GM19455 (cell line): ENCODE results near the gene CYP4F3.
"Not testable (repeated sequence)": the region's sequence is repeated elsewhere in the genome, so short reads cannot be mapped to it uniquely, and the experiment has no call there.

Experiments
- ATAC-seq: cut with Tn5 transposase; IDR thresholded peaks from one replicate; pipeline ENCODE4 v1.9.1; 2021; ENCODE audit not compliant: unreplicated experiment

The CYP4F3 gene

DNA sequence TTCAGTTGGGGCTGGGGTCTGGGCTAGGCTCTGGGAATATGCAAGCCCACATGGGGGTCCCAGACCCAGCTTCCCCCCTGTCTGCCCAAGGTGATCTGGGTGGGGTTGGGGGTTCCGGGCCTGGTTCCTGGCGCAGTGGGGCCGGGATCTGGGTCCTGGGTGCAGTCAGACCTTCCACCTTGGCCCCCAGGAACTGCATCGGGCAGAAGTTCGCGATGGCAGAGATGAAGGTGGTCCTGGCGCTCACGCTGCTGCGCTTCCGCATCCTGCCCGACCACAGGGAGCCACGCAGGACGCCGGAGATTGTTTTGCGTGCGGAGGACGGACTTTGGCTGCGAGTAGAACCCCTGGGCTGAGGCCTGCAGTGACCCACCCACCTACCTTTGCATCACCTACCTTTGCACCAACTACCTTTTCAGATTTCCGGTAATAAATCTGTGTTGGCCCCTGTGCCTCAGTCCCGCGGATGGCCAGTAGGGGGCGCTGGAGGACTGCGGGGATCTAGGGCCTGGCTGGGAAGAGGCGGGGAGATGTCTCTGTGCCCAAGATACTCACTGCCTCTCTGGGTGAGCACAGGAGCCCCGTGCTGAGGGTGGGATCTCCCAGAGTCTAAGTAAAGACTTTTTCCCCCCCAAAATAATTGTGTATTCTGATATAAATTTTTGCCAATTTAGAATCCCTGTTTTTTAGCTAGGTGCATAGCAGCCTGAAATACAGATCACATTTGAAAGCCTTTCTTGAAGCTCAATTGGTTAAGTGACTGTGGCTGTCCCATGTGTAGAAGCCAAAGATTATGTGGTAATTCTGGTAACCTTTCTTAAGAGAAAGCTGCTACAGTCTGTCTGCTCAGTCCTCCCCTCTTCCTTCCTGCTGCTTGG lies 11.5 kb upstream of the CYP4F3 start:
- no peak for ATAC-seq

DNA sequence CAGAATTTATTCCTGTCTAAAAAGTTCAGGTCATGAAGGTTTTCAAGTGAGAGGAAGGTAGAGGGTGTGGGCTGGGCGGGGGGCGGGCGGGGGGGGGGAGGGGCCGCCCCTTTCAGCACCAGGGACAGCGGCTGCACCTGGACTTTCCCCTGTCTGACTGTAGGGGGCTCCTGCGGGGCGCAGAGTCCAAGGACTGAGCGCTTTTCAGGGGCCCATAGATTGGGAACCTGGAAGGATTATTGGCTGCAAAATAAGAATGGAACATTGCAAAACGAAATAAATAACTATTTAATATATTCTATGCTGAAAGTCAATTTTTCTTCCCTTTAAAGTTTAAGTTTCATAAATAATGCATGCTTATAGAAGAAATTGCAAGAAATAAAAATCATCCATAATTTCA lies 8.9 kb upstream of the CYP4F3 start:
- ATAC-seq = no peak

DNA sequence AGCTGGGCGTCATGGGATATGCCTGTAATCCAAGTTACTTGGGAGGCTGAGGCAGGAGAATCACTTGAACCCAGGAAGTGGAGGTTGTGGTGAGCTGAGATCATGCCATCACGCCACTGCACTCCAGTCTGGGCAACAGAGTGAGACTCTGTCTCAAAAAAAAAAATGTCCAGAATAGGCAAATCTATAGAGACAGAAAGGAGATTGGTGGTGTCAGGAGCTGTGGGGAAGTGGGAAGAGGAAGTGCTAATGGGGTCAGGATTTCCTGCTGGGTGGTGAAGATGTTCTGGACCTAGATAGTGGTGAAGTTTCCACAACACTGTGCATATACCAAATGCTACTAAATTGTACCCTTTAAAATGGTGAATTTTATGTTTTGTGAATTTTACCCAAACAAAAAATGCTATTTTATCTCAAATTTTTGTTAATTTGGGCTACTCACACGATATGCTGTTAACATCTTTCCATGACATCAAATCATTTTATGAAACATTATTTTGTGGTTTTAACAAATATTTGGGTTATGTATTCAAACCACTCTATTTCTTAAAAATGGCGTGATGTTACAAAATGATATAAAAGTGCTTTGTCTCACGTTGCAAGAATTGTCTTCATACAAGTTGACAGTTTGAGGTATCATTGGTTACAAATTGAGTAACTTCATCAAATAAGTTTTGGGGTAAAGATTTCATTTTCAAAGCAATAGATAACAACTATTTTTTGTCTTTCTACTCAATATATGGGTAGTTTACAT lies 7.4 kb upstream of the CYP4F3 start:
- no peak for ATAC-seq

GRCh38 chr19:15634105-15634504 lies 6.6 kb upstream of the CYP4F3 start:
- ATAC-seq = no peak

DNA sequence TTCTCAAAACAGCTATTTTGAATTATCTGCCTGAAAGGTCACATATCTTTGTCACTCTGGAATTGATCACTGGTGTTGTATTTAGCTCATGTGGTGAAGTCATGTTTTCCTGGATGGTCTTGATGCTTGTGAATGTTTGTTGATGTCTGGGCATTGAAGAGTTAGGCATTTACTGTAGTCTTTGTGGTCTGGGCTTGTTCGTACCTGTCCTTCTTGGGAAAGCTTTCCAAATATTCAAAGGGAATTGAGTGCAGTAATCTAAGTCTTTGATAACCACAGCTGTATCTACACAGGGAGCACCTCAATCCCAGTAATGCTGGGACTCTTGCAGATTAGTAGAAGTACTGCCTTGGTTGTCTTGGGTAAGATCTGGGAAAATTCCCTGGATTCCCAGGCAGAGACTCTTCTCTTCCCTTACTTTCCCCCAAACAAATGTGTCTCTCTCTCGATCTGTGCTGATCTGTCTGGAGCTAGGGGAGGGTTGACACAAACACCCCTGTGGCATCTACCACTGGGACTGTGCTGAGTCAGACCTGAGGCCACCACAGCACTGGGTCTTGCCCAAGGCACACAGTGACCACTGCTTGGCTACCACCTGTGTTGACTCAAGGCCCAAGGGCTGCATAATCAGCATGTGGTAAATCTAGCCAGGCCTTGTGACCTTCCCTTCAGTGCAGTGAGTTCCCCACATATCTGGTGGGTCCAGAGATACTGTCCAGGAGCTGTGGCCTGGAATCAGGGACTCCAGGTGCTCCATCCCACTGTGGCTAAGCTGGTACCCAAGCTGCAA lies 5.5 kb upstream of the CYP4F3 start:
- no peak for ATAC-seq

- ATAC-seq = no peak
These were observed 4.7 kb upstream of the CYP4F3 start for GRCh38 chr19:15636026-15636425.

GRCh38 chr19:15639596-15639995 lies 1.1 kb upstream of the CYP4F3 start:
- no peak for ATAC-seq

- ATAC-seq = no peak
These were observed 354 bp downstream of the CYP4F3 start for GRCh38 chr19:15640904-15641597.

DNA sequence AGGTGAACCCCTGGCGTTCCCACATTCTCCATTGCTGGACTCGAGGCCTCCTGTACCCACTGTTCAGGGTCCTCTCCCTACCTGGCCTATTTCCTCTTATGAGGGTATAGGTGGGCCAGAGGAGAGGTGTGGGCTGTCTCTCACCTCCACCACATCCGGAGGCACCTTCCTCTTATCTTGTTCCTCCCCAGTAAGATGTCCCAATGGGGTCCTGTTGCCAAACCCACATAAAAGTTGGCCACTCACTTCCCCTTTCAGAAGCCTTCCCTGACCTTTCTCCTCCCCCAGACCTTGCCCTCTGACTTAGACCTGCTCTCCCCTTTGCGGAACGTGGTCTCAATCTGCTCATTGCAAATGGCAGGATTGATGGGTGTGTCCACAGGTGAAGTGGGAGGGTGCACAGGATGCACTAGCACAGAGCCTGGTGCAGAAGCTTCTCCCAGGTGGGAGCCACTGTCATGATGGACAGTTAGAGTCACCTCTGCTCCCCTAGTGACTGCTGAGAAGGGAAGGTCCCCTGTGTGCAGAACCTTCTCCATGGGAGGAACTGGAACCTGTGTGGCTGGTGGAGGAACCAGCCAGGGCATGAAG lies 1.3 kb downstream of the CYP4F3 start:
- ATAC-seq = no peak

DNA sequence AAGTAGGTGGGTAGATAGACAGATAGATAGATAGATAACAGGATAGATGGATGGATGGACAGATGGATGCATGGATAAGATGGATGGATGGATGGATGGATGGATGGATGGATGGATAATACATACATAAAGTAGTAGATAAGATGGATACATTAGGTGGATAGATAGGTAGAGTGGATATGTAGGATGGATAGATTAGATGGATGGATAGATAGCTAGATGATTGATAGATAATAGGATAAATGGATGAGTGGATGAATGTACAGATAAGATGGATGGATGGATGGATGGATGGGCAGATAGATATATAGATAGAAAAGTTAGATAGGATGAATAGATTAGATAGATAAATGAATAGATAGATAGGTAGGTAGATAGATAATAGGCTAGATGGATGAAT lies 2.1 kb downstream of the CYP4F3 start:
- no peak for ATAC-seq

DNA sequence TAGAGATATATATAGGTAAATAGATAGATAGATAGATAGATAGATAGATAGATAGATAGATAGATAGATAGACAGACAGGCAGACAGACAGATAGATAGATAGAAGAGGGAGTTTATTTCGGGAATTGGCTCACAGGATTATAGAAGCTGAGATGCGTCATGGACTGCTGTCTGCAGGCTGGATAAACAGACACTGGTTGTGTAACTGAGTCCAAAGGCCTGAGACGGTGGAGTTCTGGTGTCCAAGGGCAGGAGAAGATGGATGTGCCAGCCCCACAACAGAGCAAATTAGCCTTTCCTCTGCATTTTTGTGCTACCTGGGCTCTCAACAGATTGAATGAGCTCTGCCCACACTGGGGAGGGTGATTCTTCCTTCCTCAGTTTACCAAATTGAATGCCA lies 2.7 kb downstream of the CYP4F3 start:
- no peak for ATAC-seq

- ATAC-seq = no peak
These were observed 3.5 kb downstream of the CYP4F3 start for GRCh38 chr19:15644066-15644741.

DNA sequence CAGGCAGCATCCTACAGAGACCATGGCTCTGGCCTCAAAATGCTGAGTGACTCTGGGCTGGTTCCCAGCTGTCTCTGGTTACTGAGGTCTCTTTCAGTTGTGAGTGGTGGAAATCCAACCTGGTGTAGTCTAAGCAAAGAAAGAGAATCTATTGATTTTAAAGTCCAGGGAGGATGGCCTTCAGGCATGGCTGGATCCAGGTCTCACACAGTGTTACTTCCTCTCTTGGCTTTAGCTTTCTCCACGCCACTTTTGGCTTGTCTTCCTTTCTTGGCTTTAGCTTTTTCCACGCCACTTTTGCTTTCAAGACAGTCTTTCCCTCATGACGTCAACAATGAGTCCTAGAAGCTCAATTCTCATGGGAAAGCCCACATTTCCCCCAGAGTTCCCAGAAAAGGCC lies 4.1 kb downstream of the CYP4F3 start:
- no peak for ATAC-seq

DNA sequence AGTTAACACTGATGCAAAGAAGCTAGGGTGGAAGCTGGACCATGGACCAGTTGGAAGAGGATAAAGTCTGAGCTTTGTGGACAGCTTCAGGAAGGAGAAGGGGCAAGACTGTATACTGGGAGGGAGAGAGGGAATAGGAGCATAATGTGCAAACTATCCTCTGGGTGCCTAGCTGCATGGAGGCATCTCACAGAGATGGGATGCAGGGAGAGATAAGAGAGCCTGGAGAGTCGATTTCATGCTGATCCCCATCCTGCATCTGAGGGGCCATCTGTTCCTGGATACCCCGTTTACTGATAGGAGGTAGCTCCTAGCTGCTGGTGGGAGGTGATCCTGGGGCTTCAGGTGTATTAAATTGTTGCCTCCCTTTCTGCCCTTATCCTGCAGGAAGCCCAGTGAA lies 8.8 kb downstream of the CYP4F3 start:
- no peak for ATAC-seq

DNA sequence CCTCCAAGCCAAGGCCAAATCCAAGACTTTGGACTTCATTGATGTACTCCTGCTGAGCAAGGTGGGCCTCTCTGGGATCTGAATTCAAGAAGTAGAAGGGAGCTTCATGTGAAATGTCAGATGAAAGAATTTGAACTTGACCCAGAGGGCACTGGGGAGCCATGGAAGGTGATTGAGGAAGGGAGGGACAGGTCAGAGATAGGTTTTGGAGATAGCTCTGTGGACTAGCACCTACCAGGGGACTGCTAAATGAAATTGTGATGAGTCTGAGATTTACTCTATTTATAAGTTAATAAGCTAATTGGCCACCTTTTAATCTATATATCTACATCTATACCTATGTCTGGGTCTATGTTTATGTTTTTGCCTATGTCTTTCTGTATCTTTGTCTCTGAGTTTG lies 9.4 kb downstream of the CYP4F3 start:
- not testable (repeated sequence) for ATAC-seq

DNA sequence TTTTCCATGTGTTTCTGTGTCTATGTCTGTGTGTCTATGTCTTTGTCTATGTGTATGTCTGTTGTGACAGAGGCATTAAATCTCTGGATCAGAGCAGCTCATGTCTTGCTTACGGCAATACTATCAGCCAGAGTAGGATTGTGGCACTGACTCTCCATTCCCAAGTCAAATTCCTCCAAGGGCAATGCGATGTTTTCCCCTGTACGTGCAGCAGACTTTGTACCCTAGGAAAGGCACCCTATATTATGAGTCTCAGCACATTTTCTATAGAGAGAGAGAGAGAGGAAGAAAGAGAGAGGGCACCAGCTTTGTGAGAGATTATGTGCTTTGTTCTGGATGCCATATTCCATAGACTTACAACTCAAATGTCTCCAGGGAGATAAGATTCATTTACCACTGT lies 11.1 kb downstream of the CYP4F3 start:
- ATAC-seq = no peak

- no peak for ATAC-seq
These were observed 12.0 kb downstream of the CYP4F3 start for GRCh38 chr19:15652559-15653278.

- ATAC-seq = no peak
These were observed 15.8 kb downstream of the CYP4F3 start for GRCh38 chr19:15656467-15656866.

- no peak for ATAC-seq
These were observed 22.6 kb downstream of the CYP4F3 start for GRCh38 chr19:15663247-15663646.
